Measurements from ENCODE around the gene LGR6. TPM values are rescaled to one million over a fixed set of nuclear protein-coding genes. Genes with fewer than 3 reads are reported as not detected.

The LGR6 gene
- total and polyA plus RNA-seq, 2 donors (not counting 1 experiment from before 2014, with no cell fraction given): 0.28 TPM; not detected in 1

GRCh38 chr1:202213361-202214088 lies 19.9 kb downstream of the LGR6 start:
- no peak overlapping the region for H3K27ac Mint-ChIP-seq
- Histone ChIP-seq H3K27me3 (replicated peaks in 1 of 4; ENCODE audit: control extremely low read depth in 1 of 4, control insufficient read depth in 3 of 4, insufficient read depth in 4 of 4, low read length in 3 of 4) (peaks cover 0 to 72% (median 20%) of the 10 kb centered on the region in 4 experiments), H4K20me1 (ENCODE audit: control insufficient read depth, insufficient read depth, low read length, poor library complexity, severe bottlenecking) (no peaks in the 10 kb centered on the region), H3K4me3 (ENCODE audit: control extremely low read depth in 1 of 5, extremely low read depth in 1 of 5, insufficient read depth in 1 of 5, low read depth in 2 of 5, low read length in 4 of 5) (no peak overlapping the region), H3K27ac (ENCODE audit: low read length in 2 of 2) (no peak overlapping the region), H3K79me2 (ENCODE audit: control insufficient read depth, insufficient read depth, low read length) (no peaks in the 10 kb centered on the region), H3K36me3 (replicated peaks in 1 of 2; ENCODE audit: control extremely low read depth in 1 of 2, control insufficient read depth in 1 of 2, extremely low read depth in 1 of 2, insufficient read depth in 2 of 2, low read length in 1 of 2) (no peaks in the 10 kb centered on the region), H3K4me1 (ENCODE audit: control insufficient read depth in 2 of 2, insufficient read depth in 2 of 2, low read length in 2 of 2) (peaks cover 5 to 6% of the 10 kb centered on the region in 2 donors), H3K9me3 (ENCODE audit: control extremely low read depth in 1 of 3, control insufficient read depth in 2 of 3, insufficient read depth in 1 of 3, low read length in 2 of 3) (no peaks in the 10 kb centered on the region), H3K4me2 (replicated peaks; ENCODE audit: low read depth, low read length, poor library complexity, severe bottlenecking) (peak overlapping the region; percentile 18), H3K9ac (ENCODE audit: low read length) (no peak overlapping the region), H2AFZ (ENCODE audit: insufficient read depth, low read depth, low read length, poor library complexity, severe bottlenecking) (no peak overlapping the region)
- POLR2A ChIA-PET: no interaction called here
- 63% methylated on average over 6 of the region's 8 CpGs for WGBS (ENCODE audit: insufficient coverage)
- H3K4me1 Mint-ChIP-seq: peaks cover 9% of the 10 kb centered on the region
- CTCF ChIA-PET: interaction anchor here (1.2 kb wide), 1 partner anchor 506 kb away, joined by 6 read pairs; no protein-coding TSS in a partner anchor
- H3K27me3 Mint-ChIP-seq: peaks cover 72% of the 10 kb centered on the region
- DNase-seq (no peak), ATAC-seq (ENCODE audit: low read depth) (no peak)
- no peaks in the 10 kb centered on the region for H3K9me3 Mint-ChIP-seq (ENCODE audit: insufficient read depth)
- TF ChIP-seq EZH2 (IDR thresholded peaks at IDR 0.05; ENCODE audit: borderline replicate concordance, insufficient read depth, low read depth, low read length, poor library complexity, severe bottlenecking): no peak
- TF ChIP-seq, protein P1, sequence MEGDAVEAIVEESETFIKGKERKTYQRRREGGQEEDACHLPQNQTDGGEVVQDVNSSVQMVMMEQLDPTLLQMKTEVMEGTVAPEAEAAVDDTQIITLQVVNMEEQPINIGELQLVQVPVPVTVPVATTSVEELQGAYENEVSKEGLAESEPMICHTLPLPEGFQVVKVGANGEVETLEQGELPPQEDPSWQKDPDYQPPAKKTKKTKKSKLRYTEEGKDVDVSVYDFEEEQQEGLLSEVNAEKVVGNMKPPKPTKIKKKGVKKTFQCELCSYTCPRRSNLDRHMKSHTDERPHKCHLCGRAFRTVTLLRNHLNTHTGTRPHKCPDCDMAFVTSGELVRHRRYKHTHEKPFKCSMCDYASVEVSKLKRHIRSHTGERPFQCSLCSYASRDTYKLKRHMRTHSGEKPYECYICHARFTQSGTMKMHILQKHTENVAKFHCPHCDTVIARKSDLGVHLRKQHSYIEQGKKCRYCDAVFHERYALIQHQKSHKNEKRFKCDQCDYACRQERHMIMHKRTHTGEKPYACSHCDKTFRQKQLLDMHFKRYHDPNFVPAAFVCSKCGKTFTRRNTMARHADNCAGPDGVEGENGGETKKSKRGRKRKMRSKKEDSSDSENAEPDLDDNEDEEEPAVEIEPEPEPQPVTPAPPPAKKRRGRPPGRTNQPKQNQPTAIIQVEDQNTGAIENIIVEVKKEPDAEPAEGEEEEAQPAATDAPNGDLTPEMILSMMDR (IDR thresholded peaks at IDR 0.05): no peak
- peak overlapping the region; percentile 14 for H3K4me3 Mint-ChIP-seq
- intact Hi-C loops (cut with micrococcal nuclease): no loop called here
